Epithelial cell of proximal tubule (primary cell): ENCODE results near the gene TPRG1L. TPM values are rescaled to one million over a fixed set of nuclear protein-coding genes. Genes with fewer than 3 reads are reported as not detected.

Experiments used
- DNase-seq: peaks from one replicate; pipeline ENCODE4 v3.0.0-alpha.2; 2011; ENCODE audit warnings: low read depth
- H3K4me3 ChIP-seq: 2 replicates; pipeline ENCODE4 v1.5.1; 2011; ENCODE audit warnings: low read depth, mild to moderate bottlenecking, low read length
- total RNA-seq: library from RNA; depleted of rRNA; stranded (reverse); fragments of >200 nt; gene quantifications from 2 replicates; pipeline ENCODE4 v1.2.3, GENCODE V29; 2015
- TF ChIP-seq, protein P1 (sequence below): conservative IDR thresholded peaks from 2 replicates; pipeline ENCODE4 v1.5.1; 2012; ENCODE audit warnings: low read depth, mild to moderate bottlenecking, low read length

The TPRG1L gene
- total RNA-seq, 1 donor from 2014 or later = 8.1 TPM

DNA sequence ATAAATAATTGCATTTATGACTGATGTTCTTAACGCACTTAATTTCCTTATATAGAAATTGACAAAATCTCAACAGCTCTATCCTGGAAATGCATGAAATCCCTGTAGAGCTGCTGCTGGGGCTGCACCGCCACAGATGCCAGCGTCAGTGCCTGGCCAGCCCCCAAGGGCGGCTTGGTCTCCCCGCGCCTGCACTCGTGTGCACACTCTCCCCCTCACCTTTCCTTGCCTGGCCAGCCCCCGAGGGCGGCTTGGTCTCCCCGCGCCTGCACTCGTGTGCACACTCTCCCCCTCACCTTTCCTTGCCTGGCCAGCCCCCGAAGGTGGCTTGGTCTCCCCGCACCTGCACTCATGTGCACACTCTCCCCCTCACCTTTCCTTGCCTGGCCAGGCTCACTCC, 11.3 kb downstream of the TPRG1L start:
- TF ChIP-seq, protein P1, sequence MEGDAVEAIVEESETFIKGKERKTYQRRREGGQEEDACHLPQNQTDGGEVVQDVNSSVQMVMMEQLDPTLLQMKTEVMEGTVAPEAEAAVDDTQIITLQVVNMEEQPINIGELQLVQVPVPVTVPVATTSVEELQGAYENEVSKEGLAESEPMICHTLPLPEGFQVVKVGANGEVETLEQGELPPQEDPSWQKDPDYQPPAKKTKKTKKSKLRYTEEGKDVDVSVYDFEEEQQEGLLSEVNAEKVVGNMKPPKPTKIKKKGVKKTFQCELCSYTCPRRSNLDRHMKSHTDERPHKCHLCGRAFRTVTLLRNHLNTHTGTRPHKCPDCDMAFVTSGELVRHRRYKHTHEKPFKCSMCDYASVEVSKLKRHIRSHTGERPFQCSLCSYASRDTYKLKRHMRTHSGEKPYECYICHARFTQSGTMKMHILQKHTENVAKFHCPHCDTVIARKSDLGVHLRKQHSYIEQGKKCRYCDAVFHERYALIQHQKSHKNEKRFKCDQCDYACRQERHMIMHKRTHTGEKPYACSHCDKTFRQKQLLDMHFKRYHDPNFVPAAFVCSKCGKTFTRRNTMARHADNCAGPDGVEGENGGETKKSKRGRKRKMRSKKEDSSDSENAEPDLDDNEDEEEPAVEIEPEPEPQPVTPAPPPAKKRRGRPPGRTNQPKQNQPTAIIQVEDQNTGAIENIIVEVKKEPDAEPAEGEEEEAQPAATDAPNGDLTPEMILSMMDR = no peak
- no peak overlapping the region for H3K4me3 ChIP-seq
- DNase-seq = no peak

DNA sequence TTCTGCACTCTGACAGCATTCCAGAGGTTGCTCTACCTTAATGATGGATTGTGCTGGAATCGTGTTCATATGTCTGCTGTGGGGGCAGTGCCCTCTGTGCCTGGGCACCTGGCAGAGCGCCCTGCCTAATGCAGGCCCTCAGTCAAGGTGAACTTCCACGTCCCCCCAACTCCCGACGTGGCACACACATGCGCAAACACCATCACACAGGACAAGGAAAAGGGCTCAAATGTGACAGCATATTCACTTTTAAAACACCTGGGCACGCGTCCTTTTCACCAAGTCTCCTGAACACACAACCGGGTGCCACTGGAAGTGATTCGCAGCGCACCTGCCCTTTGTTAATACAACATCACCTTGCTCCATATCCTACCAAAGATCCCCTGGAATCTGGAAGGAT, 11.7 kb downstream of the TPRG1L start:
- no peak overlapping the region for H3K4me3 ChIP-seq
- no peak for DNase-seq
- TF ChIP-seq, protein P1 = no peak

DNA sequence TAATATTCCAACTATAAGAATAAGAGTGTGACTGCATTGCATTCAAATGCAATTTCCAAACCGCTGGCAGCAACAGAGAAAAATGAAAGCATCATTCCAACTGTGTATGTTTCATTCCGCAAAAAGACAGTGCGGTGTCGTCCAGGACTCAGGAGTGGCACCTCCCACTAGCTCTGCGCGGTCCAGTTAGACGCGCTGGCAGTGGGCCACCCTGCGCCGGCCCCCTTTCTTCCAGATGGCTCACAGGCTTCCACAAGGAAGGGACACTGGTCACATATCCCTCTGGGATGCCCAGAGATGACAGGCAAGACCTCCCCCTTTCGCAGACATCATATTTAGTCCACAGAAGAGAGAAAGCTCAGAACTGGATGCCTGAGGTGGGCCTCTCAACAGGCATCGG, 13.2 kb downstream of the TPRG1L start:
- H3K4me3 ChIP-seq = no peak overlapping the region
- no peak for DNase-seq
- TF ChIP-seq, protein P1 = no peak

DNA sequence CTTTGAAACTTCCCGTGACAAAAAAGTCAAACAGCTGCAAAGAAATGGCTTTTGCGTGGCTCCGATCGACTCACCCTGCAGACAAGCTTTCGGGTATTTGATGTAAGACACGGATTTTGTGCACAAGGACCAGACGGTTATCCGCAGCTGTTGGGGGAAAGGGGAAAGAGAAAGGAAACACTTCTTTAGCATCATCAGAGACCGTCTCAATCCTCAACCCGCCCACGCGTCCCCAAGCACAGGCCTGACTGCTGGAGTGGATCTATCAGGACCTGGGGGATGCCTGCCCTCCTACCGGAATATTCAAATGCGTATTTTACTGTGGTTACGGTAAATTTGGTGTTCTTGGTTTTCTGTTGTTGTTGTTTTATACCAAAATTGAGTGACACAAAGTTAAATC, 13.9 kb downstream of the TPRG1L start:
- H3K4me3 ChIP-seq = no peak overlapping the region
- DNase-seq = no peak
- TF ChIP-seq, protein P1 = no peak

DNA sequence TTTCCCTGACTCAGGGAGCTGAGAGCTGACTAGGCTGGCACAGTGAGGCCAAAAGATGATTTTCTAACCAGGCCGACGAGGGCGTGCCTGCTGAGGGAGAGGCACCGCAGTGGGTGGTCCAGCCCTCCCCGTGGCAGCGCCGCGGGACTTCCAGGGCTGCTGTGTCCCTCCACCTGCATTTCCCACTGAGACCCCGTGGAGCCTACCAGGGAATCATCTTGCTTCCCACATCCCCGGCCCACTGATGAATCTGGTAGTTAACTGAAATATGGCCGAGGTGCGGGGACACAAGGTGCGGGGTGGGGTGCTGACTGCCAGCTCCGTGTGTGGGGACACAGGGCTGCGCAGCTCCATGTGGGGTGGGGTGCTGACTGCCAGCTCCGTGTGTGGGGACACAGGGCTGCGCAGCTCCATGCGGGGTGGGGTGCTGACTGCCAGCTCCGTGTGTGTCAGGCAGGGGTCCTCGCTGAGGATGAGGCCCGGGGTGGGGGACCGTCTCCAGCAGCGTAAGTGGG, 14.6 kb downstream of the TPRG1L start:
- H3K4me3 ChIP-seq = no peak overlapping the region
- DNase-seq = no peak
- TF ChIP-seq, protein P1 = no peak

DNA sequence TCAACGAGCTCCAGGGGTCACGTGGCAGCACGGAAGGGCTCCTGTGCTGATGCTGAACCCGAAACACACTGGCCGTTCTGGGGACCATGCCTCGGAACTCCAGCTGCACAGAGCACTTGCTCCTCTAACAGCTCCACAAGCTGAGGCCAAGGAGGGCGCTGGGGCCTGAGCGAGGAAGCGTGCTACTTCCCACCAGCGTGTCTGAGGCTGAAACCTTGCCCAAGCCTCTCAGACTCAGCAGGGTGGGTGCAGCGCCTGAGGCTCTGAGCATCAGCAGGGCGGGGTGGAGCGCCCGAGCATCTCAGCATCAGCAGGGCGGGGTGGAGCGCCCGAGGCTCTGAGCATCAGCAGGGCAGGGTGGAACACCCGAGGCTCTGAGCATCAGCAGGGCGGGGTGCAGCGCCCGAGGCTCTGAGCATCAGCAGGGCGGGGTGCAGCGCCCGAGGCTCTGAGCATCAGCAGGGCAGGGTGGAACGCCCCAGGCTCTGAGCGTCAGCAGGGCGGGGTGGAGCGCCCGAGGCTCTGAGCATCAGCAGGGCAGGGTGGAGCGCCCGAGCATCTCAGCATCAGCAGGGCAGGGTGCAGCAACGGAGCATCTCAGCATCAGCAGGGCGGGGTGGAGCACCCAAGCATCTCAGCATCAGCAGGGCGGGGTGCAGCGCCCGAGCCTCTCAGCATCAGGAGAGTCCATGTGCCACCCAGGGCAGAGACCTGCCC, 15.5 kb downstream of the TPRG1L start:
- no peak for DNase-seq
- TF ChIP-seq, protein P1 = no peak
- no peak overlapping the region for H3K4me3 ChIP-seq
